ENCODE data around the gene UBE2R2.

DNA sequence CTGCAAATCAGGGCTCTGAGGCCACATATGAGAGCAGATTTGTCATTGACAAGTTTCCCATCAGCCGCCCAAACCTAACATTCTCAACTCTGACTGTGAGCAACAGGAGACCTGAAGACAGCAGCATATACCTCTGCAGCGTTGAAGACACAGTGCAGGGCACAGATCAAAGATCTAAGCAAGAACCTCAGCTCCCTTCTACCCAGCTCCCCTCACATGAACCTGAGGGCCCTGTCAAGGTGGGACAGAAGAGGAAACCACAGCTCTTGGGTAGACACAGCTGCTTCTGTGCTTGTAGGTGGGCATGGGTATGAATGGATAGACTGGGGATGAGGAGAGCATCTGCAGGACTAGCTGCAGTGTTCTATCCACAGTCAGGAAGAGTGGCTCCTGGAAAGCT, 30.3 kb upstream of the UBE2R2 start:
- TF ChIP-seq CTCF (conservative IDR thresholded peaks at IDR 0.05; ENCODE audit: low read length) (no peak), EZH2phosphoT487 (IDR thresholded peaks at IDR 0.05; ENCODE audit: borderline replicate concordance) (no peak)

All from Loucy (cell line).